Chondrocyte (in vitro differentiated cells): Measurements from ENCODE around the gene OLR1. TPM values are rescaled to one million over a fixed set of nuclear protein-coding genes. Genes with fewer than 3 reads are reported as not detected.
"Not testable (repeated sequence)": the region's sequence is repeated elsewhere in the genome, so short reads cannot be mapped to it uniquely, and the experiment has no call there.

ENCODE experiments used
- DNase-seq: peaks from one replicate; pipeline ENCODE4 v3.0.0; 2021; ENCODE audit warnings: mixed read lengths, low spot score
- H3K27ac Mint-ChIP-seq: one replicate; pipeline ENCODE4 v1.8.0; 2021; ENCODE audit warnings: mild to moderate bottlenecking, moderate library complexity, mixed read lengths; ENCODE audit not compliant: unreplicated experiment
- H3K27me3 Mint-ChIP-seq: 2 replicates; pipeline ENCODE4 v1.8.0; 2021; ENCODE audit warnings: low read depth, mixed read lengths
- H3K36me3 Mint-ChIP-seq: 2 replicates; pipeline ENCODE4 v1.8.0; 2021; ENCODE audit warnings: low read depth, mixed read lengths
- H3K4me1 Mint-ChIP-seq: 2 replicates; pipeline ENCODE4 v1.8.0; 2021; ENCODE audit warnings: low read depth, mild to moderate bottlenecking, mixed read lengths
- H3K4me3 Mint-ChIP-seq: one replicate; pipeline ENCODE4 v1.8.0; 2021; ENCODE audit warnings: mild to moderate bottlenecking, moderate library complexity, mixed read lengths; ENCODE audit not compliant: unreplicated experiment
- H3K9me3 Mint-ChIP-seq: 2 replicates; pipeline ENCODE4 v1.8.0; 2021; ENCODE audit warnings: low read depth, mixed read lengths
- total RNA-seq: library from RNA; stranded (reverse); gene quantifications from 3 replicates; pipeline ENCODE4 v1.2.1, GENCODE V29; 2021
- TF ChIP-seq, protein P1 (sequence below): fragments of 200-600 bp; sonication (generic); IDR thresholded peaks from 2 replicates; pipeline ENCODE4 v1.5.0; 2021; ENCODE audit warnings: antibody characterized with exemption, mild to moderate bottlenecking, moderate library complexity

OLR1 gene
- total RNA-seq, 1 donor from 2014 or later = not detected

DNA sequence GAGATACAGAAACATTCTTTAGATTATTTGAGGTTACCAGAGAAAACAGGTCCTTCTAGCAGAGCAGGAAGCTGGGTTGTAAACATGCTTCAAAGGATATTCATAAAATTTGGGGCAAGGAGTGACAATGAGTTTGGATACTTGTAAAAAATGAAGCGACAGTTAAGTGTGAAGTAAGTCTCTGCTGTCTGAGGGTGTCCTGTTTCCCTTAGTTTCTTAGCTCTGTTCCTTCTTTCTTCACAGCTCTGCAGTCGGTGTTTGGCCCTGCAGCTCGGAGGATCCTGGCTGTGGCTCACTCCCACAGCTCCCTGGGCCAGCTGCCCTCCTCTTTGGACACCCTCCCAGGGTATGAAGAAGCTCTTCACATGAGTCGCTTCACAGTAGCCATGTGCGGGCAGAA, 17.7 kb upstream of the OLR1 start:
- Mint-ChIP-seq H3K4me1 (peaks cover 13% of the 10 kb centered on the region), H3K4me3 (no peak overlapping the region), H3K9me3 (no peaks in the 10 kb centered on the region), H3K27ac (no peak overlapping the region), H3K27me3 (peaks cover 4% of the 10 kb centered on the region), H3K36me3 (no peaks in the 10 kb centered on the region)
- TF ChIP-seq, protein P1, sequence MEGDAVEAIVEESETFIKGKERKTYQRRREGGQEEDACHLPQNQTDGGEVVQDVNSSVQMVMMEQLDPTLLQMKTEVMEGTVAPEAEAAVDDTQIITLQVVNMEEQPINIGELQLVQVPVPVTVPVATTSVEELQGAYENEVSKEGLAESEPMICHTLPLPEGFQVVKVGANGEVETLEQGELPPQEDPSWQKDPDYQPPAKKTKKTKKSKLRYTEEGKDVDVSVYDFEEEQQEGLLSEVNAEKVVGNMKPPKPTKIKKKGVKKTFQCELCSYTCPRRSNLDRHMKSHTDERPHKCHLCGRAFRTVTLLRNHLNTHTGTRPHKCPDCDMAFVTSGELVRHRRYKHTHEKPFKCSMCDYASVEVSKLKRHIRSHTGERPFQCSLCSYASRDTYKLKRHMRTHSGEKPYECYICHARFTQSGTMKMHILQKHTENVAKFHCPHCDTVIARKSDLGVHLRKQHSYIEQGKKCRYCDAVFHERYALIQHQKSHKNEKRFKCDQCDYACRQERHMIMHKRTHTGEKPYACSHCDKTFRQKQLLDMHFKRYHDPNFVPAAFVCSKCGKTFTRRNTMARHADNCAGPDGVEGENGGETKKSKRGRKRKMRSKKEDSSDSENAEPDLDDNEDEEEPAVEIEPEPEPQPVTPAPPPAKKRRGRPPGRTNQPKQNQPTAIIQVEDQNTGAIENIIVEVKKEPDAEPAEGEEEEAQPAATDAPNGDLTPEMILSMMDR = no peak
- DNase-seq = no peak

DNA sequence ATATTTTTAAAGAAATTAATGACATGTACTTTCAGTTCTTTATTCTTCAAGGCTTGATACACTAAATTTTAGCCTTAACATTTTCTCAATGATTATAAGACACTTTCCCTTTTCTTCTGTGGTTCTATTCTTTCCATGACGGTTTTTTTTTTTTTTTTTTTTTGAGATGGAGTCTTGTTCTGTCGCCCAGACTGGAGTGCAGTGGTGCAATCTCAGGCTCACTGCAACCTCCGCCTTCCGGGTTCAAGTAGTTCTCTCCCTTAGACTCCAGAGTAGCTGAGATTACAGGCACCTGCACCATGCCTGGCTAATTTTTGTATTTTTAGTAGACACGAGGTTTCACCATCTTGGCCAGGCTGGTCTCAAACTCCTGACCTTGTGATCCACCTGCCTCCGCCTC, 15.0 kb upstream of the OLR1 start:
- H3K36me3 Mint-ChIP-seq, H3K9me3 Mint-ChIP-seq, H3K27me3 Mint-ChIP-seq, DNase-seq, H3K4me3 Mint-ChIP-seq, H3K27ac Mint-ChIP-seq: not testable (repeated sequence)
- peaks cover 18% of the 10 kb centered on the region for H3K4me1 Mint-ChIP-seq

DNA sequence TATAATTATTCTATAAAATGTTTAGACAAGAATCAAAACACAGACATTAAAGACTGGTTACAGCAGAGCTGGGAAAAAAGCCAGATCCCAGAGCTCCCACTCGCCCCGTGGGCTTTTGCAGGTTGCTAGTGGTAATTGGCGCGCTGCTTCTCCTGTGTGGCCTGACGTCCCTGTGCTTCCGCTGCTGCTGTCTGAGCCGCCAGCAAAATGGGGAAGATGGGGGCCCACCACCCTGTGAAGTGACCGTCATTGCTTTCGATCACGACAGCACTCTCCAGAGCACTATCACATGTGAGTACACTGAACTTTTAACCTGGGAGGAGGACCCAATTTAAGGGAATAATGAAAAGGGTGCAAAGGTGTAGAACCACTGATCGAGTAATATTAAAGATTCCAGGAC, 14.4 kb upstream of the OLR1 start:
- peaks cover 13% of the 10 kb centered on the region for H3K4me1 Mint-ChIP-seq
- H3K27me3 Mint-ChIP-seq = no peaks in the 10 kb centered on the region
- no peaks in the 10 kb centered on the region for H3K9me3 Mint-ChIP-seq
- no peaks in the 10 kb centered on the region for H3K36me3 Mint-ChIP-seq
- no peak for DNase-seq
- H3K27ac Mint-ChIP-seq = no peak overlapping the region
- TF ChIP-seq, protein P1 = no peak
- no peak overlapping the region for H3K4me3 Mint-ChIP-seq

DNA sequence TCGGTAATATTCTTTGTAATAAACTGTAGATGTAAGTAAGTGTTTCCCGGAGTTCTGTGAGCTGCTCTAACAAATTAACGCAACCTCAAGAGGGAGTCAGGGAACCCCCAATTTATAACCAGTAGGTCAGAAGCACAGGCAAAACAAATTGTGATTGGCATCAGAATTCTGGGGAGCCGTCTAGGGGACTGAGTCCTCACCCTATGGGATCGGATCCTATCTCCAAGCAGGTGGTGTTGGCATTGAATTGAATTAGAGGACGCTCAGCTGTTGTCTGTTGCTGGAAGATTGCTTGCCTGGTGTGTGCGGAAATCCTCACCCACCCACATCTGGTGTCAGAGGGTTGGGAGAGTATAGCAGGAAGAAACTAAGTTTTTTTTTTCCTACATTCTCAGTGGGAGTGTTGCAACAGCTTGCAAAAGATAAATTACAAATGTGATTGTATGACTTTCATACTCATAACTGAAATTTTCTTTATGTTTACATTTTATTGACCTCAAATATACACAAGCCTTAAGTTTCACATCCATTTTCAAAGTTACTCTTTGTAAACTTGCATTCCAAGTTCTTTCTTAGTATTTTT, 12.4 kb upstream of the OLR1 start:
- no peak for DNase-seq

DNA sequence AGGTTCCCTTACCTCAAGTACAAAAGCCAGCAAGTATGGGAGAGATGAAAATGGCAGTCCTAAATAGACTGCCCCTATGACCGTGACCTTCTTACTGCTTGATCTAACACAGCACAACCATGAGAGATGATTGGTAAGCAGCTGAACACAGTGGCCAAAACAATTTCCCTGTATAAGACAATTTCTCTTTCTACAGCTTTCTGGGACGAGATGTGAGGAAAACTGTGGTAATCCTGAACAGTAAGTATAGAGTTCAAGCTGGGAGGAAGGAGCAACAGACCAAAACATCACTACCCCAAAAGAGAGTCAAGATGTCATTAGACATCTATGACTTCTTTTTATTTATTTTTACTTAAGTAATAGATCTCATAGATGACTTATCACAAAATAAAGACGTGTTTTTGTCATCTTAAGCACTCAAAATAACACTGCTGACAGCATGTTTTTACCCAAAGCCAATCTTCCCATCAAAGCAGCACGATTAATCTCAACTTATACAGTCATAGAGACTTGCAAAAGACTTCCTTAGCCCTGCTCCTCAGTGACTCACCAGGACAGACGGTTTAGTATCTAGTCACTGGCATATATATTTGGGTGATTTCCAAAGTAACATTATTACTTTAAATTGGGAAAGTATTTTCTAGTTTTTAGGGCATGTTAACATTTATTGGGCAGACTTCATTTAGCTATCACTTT, 10.6 kb upstream of the OLR1 start:
- H3K27me3 Mint-ChIP-seq = peaks cover 9% of the 10 kb centered on the region
- no peak overlapping the region for H3K4me3 Mint-ChIP-seq
- H3K27ac Mint-ChIP-seq = no peak overlapping the region

More for the DNA sequence above, 12.4 kb upstream of the OLR1 start:
- H3K9me3 Mint-ChIP-seq = no peaks in the 10 kb centered on the region
- no peak overlapping the region for H3K27ac Mint-ChIP-seq
- peaks cover 2% of the 10 kb centered on the region for H3K27me3 Mint-ChIP-seq
- no peaks in the 10 kb centered on the region for H3K36me3 Mint-ChIP-seq
- TF ChIP-seq, protein P1 = no peak
- peaks cover 13% of the 10 kb centered on the region for H3K4me1 Mint-ChIP-seq
- H3K4me3 Mint-ChIP-seq = no peak overlapping the region

More for the DNA sequence above, 10.6 kb upstream of the OLR1 start:
- Mint-ChIP-seq H3K4me1 (peaks cover 13% of the 10 kb centered on the region), H3K36me3 (no peaks in the 10 kb centered on the region), H3K9me3 (no peaks in the 10 kb centered on the region)
- TF ChIP-seq, protein P1 = no peak
- no peak for DNase-seq
